Embryonic facial prominence (tissue), 1 donor: ENCODE results near the gene COL13A1.

ENCODE experiments used
- DNase-seq: peaks from one replicate; pipeline ENCODE4 v3.0.0-alpha.2; 2016; ENCODE audit errors: extremely low spot score

COL13A1 gene

GRCh38 chr10:69885379-69886013 lies 83.8 kb downstream of the COL13A1 start:
- no peak for DNase-seq

- no peak for DNase-seq
These were observed 87.3 kb downstream of the COL13A1 start for GRCh38 chr10:69888882-69889584.

- no peak for DNase-seq
These were observed 88.5 kb downstream of the COL13A1 start for GRCh38 chr10:69890065-69890847.

- no peak for DNase-seq
These were observed 89.4 kb downstream of the COL13A1 start for GRCh38 chr10:69891057-69891617.

GRCh38 chr10:69892406-69892805 lies 90.7 kb downstream of the COL13A1 start:
- no peak for DNase-seq

- DNase-seq: no peak
These were observed 91.1 kb downstream of the COL13A1 start for GRCh38 chr10:69892816-69893215.

- DNase-seq: no peak
These were observed 91.7 kb downstream of the COL13A1 start for GRCh38 chr10:69893271-69893900.

GRCh38 chr10:69894156-69894555 lies 92.5 kb downstream of the COL13A1 start:
- peak; percentile 79 for DNase-seq

DNA sequence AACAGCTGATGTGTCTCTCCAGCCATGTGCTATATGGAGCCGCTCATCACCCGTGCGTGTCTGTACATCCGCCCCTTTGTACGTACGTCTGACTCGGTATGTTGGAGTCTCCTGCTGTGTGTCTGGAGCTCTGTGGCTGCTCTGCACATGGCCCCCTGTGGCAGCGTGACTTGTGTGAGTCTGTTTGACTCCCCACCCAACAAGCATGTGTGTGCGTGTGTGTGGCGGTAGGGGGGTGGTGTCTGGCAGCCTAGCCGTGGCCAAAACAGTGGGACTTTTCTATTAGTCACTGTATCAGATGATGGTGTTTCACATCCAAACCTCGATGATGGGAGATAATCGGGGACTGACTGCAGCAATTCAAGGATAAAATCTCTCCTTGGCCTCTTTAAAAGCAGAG lies 94.1 kb downstream of the COL13A1 start:
- DNase-seq: no peak

GRCh38 chr10:69896606-69897231 lies 95.0 kb downstream of the COL13A1 start:
- no peak for DNase-seq

DNA sequence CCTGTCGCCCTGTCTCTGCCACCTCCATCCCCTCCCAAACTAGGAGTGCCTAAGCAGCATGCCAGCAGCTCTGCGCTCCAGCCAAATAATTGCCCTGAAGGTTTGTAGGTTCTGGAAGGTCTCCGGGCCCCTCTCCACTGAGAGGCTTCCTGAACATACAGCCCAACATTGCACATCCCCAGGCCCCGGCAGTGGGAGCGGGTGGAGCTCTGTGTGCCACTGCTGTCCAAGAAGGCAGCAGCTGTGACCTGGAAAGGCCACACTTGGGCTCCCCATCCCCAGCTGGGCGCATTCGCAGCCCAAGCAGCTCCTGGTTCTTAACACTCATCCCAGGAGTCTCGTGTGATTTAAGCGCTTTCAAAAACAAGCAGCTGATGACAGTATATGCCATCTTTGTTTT lies 95.7 kb downstream of the COL13A1 start:
- DNase-seq: no peak

DNA sequence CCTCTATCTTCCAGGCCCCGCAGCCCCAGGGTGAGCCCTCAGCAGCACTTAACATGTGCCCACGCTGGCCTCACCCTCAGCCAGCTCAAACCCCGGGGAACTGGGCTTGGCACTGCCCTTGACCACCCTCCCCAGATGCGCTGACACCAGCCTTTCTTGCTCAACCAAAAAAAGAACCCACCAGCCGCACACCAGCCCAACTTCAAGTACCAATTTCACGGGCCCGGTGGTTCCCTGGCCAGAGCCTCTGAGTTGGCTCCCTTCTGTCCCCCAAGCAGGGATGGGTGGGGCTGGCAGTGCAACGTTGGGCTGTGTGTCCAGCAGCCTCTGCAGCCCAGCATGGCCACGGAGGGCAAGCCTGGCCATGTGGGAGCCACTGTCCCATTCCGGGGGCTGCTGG lies 96.3 kb downstream of the COL13A1 start:
- DNase-seq: no peak

DNA sequence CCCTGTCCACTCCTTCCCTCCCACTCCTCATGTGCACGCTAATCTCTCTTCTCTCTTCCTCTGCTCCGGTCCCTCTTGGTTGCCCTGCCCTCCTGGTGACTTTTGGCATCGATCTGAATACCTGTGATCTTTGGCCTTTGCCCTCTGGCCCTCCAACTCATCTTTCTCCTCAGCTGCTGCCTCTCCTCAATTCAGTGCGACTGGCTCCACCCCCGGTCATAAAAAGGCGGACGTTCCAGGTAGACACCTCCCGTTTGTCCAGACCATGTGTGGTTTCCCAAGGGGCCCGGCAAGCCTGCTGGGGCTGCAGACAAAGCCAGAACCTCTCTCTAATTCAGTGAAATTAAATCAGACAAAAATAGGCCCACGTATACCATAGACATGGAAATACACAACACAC lies 96.8 kb downstream of the COL13A1 start:
- no peak for DNase-seq

DNA sequence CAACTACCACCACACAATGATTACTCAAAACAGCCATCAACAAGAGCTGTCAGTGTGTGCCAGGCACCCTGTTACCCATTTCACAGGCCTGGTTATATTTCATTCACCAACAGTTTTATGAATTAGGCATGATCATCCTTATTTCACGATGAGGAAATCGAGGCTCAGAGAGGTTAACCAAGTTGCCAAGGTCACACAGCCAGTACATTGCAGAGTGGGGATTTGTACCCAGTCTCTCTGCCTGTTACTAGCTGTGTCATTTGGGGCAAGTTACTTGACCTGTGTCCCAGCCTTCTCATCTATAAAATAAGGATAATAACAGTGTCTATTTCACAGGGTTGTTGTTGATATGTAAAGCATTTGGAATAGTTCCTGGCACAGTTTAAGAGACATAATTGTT lies 97.2 kb downstream of the COL13A1 start:
- DNase-seq: no peak

- no peak for DNase-seq
These were observed 98.3 kb downstream of the COL13A1 start for GRCh38 chr10:69899727-69900595.

GRCh38 chr10:69901022-69901421 lies 99.3 kb downstream of the COL13A1 start:
- DNase-seq: no peak

GRCh38 chr10:69901628-69902505 lies 100.2 kb downstream of the COL13A1 start:
- DNase-seq: no peak

DNA sequence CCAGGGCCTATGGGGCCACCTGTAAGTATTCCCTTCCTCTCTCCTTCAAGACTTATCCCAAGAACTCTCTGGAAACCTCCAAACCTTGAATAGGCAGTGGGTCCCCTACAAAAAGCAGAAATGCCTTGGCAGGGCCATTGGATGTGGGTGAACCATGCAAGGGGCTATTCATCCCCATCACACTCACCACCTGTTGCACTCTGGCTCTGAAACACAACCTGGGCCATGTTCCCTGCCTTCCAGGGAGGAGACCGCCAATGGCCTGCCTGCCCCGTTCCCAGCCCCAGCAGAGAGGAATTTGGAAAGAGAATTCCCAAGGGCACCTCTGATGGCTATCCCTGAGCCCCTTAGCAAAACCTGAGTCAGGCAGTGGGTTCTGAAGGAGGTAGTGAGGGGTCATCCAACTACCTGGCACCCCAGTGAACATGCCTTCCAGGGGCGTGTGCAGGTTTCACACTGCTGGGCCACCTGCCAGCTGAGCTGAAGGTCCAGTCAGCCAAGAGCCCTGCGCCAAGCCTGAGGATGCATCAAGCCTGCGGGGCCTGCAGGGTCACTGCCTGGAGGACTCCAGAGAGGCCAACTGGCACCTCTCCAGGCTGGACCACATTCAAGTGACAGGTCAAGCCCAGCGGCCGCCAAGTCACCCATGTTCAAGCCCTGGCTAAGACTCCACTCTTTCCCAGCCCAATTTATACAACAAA lies 101.3 kb downstream of the COL13A1 start:
- no peak for DNase-seq

GRCh38 chr10:69904533-69904932 lies 102.8 kb downstream of the COL13A1 start:
- no peak for DNase-seq
